ENCODE results near the gene MYB.
"Not testable (repeated sequence)": the region's sequence is repeated elsewhere in the genome, so short reads cannot be mapped to it uniquely, and the experiment has no call there.

The MYB gene

DNA sequence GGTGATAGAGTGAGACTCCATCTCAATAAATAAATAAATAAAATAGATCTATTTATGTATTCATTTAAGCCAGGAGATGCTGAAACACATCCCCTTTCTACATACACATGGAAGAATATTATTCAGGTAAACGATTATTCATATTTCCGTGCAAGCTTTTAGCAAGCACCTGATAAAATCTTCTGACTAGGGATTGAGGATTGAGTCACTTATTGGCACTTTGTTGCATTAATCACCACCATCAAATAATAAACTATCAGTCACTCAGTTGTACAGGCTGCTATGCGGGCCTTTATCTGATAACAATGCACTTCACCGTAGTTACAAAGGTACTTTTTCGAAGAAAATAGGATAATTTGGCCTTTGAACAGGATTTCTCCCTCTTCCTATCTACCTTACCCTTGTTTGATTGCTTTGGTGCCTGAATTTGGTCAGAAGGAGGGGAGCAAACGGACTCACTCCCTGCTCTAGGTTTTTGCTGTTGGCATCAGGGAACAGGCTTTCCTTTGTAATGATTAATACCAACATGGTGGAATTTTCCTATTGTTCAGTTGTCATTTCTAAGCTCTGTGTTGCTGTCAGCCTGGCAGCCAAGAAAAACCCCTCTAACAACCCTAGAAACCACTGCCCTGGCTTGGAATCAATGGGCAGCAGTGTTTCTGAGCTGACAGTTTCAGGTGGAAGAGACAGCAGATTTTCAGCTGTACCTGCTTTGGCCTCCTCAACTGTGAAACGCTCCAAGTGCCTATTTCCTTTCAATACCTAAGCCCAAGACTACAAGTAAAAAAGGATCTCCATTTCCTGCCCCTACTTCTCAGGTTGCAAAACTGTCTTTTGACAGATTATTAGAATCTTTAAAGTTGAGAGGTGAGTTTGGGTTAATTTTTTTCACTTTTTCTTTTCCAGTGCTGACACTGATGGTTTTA is 63.0 kb downstream of the MYB start:
- no peak for DNase-seq (ENCODE audit: extremely low read depth in 1 of 2, low read depth in 1 of 2)

DNA sequence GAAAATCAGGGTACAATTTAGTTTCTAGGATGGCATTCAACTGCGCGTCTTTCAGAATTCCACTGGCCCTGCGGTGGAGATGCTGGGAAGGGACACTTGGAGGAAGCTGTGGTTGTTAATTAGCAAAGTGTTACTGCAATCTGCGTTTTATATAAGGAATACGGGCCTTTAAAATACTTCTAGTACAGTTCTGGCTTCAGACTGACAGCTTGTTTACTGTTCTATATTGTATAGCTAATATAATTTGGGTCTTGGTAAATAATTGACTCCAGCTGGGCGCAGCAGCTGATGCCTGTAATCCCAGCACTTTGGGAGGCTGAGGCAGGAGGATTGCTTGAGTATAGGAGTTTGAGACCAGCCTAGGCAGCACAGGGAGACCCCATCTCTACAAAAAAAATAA is 63.7 kb downstream of the MYB start:
- no peak for DNase-seq (ENCODE audit: extremely low read depth in 1 of 2, low read depth in 1 of 2)

DNA sequence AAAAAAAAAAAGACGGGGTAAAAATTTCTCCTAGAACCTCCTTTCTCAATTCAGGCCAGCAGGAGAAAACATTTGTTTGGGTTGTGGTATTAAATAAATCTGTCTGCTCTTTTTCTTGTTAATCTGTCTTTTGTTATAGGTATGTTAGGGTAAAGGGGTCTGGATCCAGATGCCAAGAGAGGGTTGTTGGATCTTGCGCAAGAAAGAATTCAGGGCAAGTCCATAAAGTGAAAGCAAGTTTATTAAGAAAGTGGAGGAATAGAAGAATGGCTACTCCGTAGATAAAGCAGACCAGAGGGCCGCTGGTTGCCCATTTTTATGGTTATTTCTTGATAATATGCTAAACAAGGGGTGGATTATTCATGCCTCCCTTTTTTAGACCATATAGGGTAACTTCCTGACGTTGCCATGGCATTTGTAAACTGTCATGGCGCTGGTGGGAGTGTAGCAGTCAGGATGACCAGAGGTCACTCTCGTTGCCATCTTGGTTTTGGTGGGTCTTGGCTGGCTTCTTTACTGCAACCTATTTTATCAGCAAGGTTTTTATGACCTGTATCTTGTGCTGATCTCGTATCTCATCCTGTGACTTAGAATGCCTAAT is 65.4 kb downstream of the MYB start:
- not testable (repeated sequence) for DNase-seq (ENCODE audit: extremely low read depth in 1 of 2, low read depth in 1 of 2)

DNA sequence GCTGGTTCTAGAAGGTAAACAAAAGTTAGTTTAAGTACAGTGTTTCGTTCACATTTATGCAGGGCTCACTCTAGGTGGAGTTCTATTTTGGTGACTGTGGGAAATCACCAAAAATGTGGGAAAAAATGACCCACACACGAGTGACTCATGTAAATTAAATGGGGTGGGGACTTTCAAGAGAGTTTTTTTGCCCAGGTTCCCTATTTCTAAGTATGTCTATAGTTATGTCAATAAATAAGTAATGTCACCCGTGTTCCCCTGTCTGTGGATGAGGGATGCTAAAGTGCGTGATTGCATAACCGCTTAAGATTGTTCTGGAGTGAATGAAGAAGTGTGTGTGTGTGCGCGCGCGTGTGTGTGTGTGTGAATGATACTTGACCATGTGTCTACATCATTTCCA is 69.1 kb downstream of the MYB start:
- no peak for DNase-seq (ENCODE audit: extremely low read depth in 1 of 2, low read depth in 1 of 2)

DNA sequence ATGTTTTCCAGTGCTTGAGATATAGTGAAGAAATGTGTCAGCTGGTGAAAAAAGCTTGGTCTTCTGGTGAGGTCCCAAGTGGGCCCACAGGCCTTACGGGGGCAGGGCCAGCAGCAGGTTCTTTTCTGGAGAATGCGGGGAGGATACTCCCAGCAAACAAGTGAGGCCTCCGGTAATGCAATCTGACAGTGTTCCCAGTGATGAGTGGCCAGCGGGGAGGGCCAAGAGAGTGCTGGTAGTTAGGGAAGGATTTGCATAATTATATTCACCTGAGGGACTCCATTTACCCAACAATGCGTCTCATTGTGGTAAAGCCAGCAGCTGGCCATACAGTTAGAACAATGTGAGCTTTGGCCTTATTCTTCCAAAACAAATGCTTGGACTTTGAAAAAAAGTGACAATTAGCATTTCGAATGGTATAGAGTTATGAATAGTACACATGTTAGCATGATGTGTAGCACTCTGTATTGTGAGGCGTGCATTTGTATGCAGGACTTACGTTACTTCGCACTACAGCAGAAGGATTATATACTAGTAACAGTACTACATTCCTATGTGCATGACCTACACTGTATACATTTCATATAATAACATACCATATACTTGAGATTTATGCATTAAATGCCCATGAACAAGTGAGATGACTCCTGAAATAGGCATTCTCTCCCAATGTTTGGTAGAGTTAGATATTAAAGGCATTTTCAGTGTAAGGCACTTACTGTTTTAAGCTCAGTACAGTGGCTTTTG is 69.8 kb downstream of the MYB start:
- no peak for DNase-seq (ENCODE audit: extremely low read depth in 1 of 2, low read depth in 1 of 2)

DNA sequence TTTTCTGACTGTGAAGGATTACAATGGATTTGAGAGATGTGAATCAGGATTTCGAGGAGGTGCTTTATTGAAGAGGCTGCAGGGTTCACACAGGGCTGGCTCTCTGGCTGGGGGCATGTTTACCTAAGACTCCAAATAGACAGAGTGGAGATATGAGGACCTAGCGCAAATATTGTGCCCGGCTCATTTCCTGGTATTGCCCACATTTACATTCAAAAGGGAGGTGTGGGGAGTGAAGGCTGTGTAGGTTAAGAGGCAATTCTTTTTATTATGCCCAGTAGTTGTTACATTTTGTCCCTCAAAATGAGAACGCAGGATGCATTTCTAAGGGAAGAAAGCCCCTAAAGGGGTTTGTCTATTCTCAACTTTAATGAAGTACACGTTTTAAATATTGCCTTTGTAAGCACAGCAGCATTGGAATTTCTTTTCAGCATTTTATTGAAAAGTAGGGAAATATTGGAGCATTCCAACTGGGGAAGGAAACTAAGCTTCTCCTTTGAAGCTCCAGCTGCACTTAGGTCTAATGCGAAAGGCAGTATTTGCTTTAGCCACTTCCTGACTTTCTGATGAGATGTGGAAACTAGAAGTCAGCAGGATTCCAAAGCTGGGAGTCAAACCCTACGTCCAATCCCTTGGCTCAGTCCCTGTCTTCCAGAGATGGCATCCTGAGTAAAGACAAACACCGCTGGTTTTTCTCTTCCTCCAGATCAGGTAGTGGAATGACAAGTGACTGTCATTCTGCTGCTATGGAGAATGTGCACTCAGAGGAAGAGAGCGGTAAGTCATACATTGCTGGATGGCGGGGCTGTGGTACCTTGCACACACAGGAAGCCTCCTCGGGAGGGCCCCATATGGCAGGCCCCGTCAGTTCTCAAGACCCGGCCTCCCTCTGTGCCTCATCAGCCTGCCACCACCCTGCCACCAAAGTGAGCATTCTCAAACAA is 70.7 kb downstream of the MYB start:
- no peak for DNase-seq (ENCODE audit: extremely low read depth in 1 of 2, low read depth in 1 of 2)

DNA sequence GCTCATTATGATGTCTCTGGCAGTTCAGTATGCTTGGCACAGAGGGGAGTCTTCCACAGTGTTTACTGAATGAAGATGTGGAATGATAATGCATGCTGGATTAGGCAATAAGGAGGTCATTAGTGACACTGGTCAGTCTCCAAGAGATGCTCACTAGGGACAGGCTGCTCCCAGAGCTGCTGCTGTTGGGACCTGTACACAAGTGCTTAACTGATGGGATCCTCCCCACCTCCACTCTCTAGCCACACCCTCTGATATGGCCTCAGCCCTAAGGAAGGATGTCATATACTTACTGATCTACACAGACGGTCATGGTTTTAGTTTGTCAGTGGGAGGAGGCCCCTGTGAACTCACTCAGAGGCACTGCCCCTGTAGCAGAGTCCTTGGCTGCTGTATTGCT is 73.4 kb downstream of the MYB start:
- no peak for DNase-seq (ENCODE audit: extremely low read depth in 1 of 2, low read depth in 1 of 2)

DNA sequence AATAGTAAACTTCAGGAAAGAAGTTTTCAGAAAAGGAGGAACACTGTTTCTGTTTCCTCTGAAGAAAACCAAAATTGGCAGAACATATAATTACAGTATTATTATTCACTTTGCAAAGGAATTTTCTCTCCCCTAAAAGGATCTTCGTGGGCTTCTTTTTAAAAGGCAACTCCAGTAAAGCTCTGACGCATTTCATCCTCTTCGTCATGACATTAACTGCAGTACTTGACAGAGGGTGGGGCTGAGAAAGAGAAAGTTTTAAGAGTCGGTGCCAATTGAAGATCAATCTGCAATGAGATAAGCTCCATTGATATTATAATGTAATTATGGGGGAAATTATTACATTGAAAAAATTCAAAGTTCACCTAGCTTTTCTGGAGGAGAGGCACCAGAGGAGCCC is 75.8 kb downstream of the MYB start:
- DNase-seq (ENCODE audit: extremely low read depth in 1 of 2, low read depth in 1 of 2): no peak

DNA sequence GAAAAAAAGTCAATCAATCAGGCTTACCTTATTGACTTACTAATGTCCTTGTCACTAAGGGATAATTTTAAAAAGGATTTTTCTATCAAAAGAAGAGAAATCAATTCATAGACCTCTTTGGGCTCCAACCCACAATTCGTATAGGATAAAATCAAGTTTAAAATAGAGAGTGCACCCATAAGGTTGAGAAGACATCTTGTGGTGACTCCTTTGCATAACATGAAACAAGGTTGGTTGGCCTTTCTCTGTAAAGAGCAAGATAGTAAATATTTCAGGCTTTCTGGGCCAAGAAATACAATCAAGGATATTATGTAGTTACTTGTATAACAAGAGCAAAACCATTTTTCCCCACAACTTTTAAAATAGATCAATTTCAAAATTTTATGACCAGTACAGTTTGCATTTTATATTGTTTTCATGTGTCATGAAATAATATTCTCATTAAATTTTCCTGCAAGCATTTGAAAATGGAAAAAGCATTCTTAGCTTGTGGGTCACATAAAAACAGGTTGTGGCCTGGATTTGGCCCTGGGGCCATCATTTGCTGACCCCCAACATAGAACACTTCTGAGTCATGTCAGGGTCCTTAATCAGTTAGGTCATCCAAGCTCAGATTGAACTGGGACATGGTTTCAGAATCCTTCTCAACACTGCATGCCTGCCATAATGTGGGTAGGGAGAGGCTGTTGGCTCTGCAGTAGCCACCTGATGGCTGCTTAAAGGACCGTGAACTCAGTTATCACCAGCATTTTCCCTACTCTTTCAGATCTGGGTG is 76.7 kb downstream of the MYB start:
- no peak for DNase-seq (ENCODE audit: extremely low read depth in 1 of 2, low read depth in 1 of 2)

DNA sequence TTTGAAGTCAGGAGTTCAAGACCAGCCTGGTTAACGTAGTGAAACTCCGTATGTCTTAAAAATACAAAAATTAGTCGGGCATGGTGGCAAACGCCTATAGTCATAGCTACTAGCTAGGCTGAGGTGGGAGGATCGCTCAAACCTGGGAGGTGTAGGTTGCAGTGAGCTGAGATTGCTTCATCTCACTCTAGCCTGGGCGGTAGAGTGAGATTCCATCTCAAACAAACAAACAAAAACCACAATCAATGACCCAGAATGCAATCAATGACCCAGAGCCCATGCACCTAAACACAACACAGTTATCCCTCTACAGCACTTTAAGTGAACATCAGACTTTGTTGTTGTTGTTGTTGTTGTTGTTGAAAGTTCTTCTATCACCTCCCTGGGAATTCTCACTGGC is 77.9 kb downstream of the MYB start:
- no peak for DNase-seq (ENCODE audit: extremely low read depth in 1 of 2, low read depth in 1 of 2)

DNA sequence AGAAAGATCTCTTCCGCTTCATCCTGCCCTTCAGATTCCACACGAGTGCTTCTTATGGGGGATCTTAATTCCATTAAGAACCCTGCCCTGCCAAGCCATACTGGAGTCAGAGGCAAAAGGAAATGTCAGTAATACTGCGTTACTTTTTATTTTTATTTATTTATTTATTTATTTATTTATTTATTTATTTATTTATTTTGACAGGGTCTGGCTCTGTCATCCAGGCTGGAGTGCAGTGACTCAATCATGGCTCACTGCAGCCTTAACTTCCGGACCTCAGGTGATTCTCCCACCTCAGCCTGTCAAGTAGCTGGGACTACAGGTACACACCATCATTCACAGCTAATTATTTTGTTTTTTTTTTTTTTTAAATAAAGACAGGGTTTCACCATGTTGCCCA is 79.5 kb downstream of the MYB start:
- no peak for DNase-seq (ENCODE audit: extremely low read depth in 1 of 2, low read depth in 1 of 2)

DNA sequence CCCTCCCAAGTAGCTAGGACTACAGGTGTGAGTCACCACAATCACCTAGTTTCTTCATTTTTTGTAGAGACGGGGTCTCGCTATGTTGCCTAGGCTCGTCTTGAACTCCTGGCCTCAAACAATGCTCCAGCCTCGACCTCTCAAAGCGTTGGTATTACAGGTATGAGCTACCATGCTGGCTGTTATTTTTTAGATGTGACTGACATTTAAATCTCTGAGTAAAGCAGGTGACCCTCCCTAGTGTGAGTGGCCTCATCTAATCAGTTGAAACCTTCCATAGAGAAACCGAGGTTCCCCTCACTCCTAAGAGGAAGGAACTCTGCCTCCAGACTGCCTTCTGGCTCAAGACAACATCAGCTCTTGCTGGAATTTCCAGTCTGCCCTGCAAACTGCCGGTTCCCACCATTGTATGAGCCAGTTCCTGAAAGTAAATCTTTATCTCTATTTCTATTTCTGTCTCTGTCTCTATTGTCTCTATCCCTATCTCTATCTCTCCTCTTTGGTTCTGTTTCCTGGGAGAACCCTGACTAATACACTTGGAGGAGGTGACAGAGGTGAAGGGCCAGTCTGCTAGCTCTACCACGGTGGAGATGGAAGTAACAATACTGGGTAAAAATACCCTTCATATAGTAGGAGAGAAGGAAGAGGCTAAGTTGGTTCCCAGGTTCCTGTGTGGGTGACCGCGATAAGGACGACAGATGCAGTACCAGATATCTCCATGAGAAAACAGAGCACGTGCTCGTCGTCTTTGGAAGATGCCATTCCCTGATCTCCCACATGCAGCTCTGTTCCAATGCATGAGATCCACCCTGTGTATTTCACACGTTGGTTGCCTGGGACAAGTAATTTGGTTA is 81.0 kb downstream of the MYB start:
- DNase-seq (ENCODE audit: extremely low read depth in 1 of 2, low read depth in 1 of 2): no peak

DNA sequence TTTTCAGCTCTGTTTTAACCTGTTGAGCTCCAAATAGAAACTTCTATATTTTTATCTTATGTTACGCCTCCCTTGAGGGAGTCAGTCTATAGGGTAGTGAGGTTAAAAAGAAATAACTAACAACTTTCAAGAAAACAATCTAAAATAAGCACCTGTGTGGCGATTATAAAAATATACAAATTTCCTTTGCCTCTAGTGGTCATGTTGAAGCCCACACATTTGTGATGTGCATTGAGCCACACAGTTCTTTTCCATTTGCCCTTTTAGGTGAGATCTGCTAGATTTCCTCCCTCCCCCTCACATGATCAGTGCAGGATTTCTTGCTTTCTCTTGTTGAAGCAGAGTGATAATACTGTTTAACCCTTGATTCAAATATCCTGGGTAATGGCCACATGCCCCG is 84.2 kb downstream of the MYB start:
- DNase-seq (ENCODE audit: extremely low read depth in 1 of 2, low read depth in 1 of 2): no peak

DNA sequence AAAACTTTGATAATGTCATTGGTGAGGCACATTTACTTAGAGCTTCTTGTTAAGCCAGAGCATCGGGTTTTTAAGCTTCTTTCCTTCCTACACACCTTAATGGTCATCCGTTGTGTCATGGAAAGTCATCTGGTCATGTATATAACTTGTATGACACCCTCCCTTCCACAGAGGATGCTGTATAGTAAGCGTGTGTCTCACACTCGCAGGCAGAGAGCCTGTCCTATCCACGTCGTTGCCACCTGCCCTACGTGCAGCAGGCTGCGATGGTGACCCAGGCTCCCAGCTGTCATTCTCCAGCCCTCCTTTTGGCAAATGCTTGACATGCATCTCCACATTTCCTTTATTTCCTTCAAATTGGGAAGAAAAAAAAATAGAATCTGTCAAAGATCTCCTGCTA is 85.6 kb downstream of the MYB start:
- no peak for DNase-seq (ENCODE audit: extremely low read depth in 1 of 2, low read depth in 1 of 2)

DNA sequence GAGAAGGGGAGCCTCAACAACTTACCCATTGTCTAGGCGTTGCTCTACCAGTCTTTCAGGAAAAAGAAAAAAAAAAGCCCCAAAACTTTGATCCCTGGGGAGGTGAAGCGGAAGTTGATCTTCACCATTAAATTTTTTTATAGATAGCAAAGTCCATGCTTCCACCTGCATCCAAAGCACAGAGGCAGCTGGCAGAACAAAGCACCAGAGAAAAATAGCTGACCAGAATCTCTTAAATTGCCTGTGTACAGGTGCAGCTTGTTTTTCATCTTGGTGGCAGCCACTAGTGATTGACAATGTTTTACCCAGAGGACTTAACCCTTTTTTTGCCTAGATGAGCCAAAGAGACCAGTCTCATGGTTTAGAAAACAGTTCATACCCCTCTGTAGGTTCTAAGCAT is 86.0 kb downstream of the MYB start:
- DNase-seq (ENCODE audit: extremely low read depth in 1 of 2, low read depth in 1 of 2): no peak

DNA sequence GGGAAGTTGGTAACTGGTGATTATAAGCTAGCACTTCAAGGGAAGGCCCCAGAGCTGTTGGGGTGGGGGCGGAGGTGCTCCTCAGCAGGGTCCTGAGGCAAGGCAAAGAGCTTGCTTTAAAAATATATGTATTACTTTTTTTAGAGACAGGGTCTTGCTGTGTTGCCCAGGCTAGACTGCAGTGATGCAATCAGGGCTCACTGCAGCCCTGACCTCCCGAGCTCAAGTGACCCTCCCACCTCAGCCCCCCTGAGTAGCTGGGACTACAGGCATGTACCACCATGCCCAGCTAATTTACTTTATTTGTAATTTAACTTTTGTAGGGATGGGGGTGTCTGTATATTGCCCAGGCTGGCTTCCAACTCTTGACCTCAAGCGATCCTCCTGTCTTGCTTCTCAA is 87.2 kb downstream of the MYB start:
- DNase-seq (ENCODE audit: extremely low read depth in 1 of 2, low read depth in 1 of 2): no peak

DNA sequence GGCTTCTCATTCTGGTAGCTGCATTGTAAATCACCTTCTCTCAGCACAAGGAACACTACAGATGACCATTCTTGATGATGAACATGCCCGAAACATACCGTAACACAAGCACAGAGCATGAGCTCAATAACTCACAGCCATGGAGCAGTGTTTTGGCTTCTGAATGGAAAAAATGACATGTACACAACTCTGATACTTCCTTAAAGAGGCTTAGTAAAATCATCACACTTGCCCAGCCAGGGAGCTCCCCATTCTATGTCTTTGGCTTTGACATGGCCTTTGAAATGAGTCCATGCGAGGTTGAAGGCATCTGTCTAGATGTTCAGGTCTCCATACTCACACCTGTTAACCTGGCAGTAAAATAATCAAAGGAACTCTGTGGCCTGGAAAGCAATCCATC is 87.6 kb downstream of the MYB start:
- no peak for DNase-seq (ENCODE audit: extremely low read depth in 1 of 2, low read depth in 1 of 2)

Data from activated CD8-positive, alpha-beta memory T cell treated with anti-CD3 and anti-CD28 coated beads for 1 hour (primary cell).